IPS-18c (cell line): ENCODE measurements around the gene ZSCAN32.

Source experiments
- H3K4me3 ChIP-seq: 2 replicates; pipeline ENCODE4 v1.7.0; 2013; ENCODE audit warnings: low read depth, mild to moderate bottlenecking, low read length, moderate library complexity; ENCODE audit not compliant: insufficient read depth
- H3K9me3 ChIP-seq: one replicate; pipeline ENCODE4 v1.6.1; 2013; ENCODE audit warnings: mild to moderate bottlenecking, low read length, moderate library complexity; ENCODE audit not compliant: control insufficient read depth, insufficient read depth

Gene ZSCAN32

DNA sequence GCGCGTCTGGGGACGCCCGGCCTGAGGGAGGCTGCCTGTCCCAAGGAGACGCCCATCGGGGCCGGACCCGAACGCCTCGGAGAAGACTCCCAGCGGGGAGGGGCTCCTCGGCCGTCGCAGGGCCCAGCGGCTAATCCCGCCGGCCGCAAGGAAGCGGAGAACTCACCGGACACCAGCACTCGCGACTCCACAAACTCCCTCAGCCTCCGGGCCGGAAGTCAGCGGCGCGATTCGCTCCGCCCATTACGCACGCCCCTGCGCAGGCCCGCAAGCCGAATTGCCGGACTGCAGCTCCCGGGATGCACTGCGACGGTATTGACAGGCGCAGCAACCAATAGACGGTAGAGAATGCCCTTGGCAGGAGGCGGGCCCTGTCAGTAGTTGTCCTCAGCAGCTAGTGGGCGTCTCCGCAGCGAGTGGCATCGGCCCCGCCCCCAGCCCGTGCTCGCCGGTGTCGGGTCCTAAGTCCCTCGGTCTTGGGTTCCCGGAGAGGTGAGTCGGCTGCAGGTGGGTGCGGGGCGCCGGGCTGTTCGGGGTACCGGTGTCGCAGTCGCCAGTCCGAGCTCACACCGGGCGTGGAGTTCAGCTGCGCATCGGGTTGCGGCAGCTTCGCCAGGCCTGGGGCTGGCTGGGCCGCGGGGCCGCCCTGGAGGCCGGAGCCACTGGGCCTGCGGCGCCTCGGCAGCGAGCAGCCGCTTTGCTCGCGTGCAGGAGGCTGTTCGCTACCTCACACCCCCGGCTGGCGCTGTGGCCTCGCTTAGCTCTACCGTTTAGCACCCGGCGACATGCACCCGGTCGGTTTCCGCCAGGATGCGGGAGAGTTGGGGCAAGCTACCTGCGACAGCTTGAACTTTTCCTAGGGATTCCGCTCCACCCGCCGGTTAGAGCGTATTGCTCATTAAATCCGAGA lies at the start of gene ZSCAN32, which contains the start of gene ZNF174:
Gene ZSCAN32, minus strand, starts transcription at position 226 of the 910 bp plus-strand sequence. CDS start 3,447 bp downstream, outside the sequence.
Gene ZNF174, plus strand, starts transcription at position 437 of the 910 bp plus-strand sequence. CDS start 790 bp downstream, outside the sequence.
- H3K9me3 ChIP-seq, result peaks cover 5% of the 10 kb centered on the region
- peak within 1 kb of the TSS; percentile 93 for H3K4me3 ChIP-seq

DNA sequence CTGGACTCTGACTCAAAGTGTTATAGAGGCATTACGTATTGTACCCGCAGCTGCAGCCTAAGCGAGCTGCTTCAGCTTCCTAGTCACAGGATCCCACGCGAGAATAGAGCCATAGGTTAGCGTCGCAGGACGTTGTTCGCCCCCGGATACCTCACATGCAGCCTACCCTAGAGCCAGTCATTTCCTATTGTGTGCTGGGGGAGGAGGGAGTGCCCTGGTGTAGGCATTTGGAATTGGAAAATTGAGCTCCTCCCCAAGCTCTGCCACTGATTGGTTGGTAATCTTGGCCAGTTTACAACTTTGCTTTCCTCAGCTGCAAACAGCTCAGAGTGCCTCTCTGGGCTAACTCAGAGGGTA lies 43.2 kb upstream of the ZSCAN32 start:
- Histone ChIP-seq H3K4me3 (peak overlapping the region; percentile 52), H3K9me3 (no peaks in the 10 kb centered on the region)

DNA sequence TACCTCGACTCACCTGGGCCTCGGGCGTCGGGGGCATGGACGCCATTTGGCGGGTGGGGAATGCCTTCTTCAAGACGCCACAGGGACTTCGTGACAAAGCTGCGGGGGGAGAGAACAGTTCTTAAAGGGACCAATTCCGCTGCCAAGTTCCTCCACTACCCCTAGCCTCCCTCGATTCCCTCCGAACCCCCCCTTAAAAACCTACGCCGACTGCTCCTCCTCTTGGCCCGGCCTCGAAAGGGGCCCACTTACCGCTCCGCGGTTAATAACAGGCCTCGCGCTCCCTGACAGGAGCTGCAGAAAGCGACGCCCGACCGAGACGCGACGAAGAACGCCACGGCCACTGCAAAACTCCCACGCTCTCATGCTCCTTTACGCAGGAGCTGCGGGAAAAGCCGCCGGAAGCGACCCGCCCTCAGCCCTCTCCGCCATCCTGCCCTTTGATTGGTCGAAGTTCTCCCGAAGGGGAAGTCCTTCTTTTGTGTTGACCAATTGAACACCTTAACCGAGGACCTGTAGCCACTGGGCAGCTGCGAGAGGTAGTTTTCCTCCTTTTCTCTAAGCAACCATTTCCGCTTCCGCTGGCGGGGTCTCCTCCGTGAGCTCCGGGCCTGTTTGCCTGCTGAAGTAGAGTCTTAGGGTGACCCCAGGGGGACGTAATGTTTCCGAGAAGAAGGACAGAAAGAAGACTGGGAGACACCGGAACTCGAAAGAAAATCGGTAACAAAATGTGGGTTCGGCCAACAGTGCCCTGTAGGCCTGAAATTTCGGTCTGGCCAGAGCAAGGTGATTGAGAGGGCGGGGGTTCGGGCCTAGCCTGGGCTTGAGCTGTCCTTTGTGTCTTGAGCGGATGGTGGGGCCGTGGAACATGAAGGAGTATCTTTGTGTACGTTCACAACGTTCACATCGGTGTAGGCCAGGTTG lies 42.6 kb upstream of the ZSCAN32 start, which contains the start of the genes NAA60 and ZNF597:
Gene NAA60, plus strand, starts transcription at position 573 of the 924 bp plus-strand sequence. CDS start 32,548 bp downstream, outside the sequence.
Gene ZNF597, minus strand, starts transcription at position 397 of the 924 bp plus-strand sequence. Its CDS starts 351 bp downstream, at position 46.
- peak within 1 kb of the TSS; percentile 69 for H3K4me3 ChIP-seq

DNA sequence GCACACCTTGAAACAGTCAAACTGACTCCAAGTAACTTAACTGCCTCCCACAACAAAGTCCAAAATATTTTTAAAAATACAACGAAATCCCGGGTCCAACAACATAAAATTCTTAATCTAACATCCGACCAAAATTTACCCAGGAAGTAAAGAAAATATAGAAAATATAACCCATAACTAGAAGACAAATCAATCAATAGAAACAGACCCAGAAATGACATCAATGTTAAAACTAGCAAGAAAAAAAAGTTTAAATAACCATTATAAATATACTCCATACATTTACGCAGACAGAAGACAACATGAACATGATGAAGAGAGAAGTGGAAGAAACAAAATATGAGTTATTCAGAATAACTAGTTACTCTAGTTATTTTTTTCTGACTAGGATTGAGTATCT lies 38.8 kb upstream of the ZSCAN32 start:
- no peak overlapping the region for H3K4me3 ChIP-seq

More for the DNA sequence above, 42.6 kb upstream of the ZSCAN32 start, which contains the start of the genes NAA60 and ZNF597:
- H3K9me3 ChIP-seq, result no peaks in the 10 kb centered on the region

DNA sequence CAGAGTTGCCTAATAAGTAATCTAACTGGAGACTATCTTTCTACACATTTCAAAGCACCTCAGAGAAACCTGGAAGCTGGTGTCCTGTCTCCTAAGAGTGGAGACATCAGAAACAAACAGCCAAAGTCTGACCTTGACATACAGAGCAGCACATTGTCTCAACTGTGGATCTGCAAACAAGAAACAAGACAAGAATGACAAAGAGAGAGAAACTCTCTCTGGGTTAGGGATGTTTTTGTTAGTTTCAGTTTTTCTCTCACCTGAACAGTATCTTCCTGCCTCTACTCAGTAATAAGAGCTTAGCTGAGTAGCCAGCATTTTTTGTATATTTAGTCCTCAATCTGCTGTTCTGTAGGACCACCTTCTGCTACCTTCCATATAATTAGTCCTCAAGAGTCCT lies 33.6 kb upstream of the ZSCAN32 start:
- Histone ChIP-seq H3K9me3 (no peaks in the 10 kb centered on the region), H3K4me3 (no peak overlapping the region)

More for the DNA sequence above, 38.8 kb upstream of the ZSCAN32 start:
- no peaks in the 10 kb centered on the region for H3K9me3 ChIP-seq

DNA sequence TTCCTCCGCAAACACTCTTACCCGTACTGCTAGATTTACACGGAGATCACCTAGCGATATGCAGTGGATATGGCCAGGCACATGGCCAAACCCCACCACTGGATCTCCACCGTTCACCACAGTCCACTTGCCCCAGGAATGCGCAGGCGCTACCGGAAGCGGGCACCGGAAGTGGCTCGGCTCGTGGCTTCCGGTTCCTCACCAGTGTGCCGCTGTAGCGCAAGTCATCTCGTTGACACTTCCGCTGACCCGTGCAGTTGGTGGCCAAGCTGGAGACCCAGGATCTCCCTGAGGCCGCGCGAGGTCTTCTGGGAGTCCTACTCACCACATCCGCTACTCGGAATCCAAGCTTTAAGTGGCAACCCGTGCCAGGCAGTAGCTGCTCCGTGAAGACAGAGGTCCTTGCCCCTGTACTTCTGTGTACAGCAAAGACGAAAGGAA lies 31.0 kb upstream of the ZSCAN32 start:
- H3K9me3 ChIP-seq, result no peaks in the 10 kb centered on the region
- no peak overlapping the region for H3K4me3 ChIP-seq

DNA sequence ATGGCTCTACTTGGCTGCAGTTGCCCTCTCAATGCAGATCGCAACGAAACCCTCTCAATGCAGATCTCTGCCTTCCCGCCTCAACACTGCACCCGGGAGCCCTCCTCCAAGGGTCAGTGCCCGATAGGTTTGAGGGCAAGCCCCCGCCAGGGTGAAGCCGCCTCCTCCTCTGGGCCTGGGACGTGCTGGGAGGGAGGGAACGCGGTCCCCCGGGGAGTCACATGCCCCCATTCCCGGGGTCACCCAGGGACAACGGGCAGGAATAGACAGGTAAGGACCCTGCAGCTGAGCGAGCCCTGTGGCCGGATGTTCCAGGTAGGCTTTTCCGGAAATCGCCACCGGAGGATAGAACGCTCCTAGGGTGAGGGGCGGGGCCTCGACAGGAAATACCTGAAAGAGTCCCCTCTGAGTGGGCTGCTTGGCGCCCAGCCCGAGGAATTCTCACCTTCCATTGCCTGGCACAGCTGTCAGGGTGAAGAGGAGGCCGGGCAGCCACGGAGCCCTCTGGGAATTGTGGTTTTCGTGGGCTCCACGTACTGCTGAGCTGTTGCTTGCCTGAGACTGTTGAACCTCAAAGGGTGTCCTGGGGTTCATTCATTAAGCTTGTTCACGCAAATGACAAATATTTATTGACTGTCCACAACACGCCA lies 13.1 kb upstream of the ZSCAN32 start:
- Histone ChIP-seq H3K9me3 (peaks cover 17% of the 10 kb centered on the region), H3K4me3 (0 out of 2 replicates have a peak overlapping the region, but pooled peaks have one; percentile 22)

DNA sequence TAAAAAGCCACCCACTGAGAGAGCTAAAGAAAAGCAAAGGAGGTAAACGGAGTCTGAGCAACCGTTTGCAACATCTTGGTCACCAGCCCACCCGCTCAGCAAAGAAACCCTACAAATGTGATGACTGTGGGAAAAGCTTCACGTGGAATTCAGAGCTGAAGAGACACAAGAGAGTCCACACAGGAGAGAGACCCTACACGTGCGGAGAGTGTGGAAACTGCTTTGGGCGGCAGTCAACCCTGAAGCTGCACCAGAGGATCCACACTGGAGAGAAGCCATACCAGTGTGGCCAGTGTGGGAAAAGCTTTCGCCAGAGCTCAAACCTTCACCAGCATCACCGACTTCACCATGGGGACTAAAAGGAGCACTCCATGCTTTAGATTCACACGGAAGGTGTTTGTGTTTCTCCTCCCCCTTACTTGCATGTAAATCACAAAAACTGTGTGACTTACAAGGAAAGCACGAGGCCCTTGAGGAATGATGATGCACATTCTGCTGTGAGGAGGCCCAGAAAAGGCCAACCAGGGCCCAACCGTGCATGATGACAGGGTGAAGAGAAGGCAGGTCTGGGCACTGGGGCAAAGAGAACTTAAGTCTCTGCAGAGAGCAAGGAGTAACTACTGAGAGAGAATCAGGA lies 7.9 kb upstream of the ZSCAN32 start:
- Histone ChIP-seq H3K9me3 (peaks cover 30% of the 10 kb centered on the region), H3K4me3 (no peak overlapping the region; the same call in 1 of the 2 replicates)

DNA sequence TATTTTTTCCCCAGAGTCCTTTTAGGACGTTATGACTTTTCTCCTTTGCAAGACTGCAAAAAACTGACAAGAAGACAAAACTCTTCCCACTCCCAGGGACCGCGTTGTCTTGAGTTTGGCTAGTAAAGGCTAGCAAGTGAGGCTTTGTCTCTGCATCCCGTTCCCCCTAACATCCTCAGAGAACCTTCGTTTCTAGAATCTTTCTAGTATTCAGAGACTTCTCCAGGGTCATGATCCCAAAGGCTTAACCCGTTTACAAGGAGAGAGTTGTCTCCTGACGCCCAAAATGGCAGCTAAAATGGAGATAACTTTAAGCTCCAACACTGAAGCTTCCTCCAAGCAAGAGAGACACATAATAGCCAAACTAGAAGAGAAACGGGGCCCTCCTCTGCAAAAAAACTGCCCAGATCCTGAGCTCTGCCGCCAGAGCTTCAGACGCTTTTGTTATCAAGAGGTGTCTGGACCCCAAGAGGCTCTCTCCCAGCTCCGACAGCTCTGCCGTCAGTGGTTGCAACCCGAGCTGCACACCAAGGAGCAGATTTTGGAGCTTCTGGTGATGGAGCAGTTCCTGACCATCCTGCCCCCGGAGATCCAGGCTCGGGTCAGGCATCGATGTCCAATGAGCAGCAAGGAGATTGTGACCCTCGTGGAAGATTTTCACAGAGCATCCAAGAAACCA lies 1.1 kb upstream of the ZSCAN32 start:
- H3K4me3 ChIP-seq, result peak overlapping the region; percentile 93
- peaks cover 5% of the 10 kb centered on the region for H3K9me3 ChIP-seq

DNA sequence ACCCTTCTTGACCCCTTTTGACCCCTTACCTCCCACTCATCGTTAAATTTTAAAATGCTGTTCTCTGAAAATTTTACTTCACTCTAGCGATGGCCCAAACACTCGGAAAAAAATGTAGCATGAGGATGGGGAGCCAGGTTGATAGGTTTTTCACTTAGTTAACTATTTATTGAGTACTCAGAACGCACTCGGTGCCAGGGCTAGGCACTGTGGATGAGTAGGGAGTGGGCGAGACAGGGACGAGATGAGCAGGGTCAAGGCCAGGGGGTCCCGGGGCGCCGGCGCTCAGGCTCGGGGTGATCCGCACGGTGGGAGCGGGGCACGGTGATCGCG lies 392 bp downstream of the ZSCAN32 start:
- H3K4me3 ChIP-seq, result peak overlapping the region; percentile 93
- peaks cover 5% of the 10 kb centered on the region for H3K9me3 ChIP-seq

DNA sequence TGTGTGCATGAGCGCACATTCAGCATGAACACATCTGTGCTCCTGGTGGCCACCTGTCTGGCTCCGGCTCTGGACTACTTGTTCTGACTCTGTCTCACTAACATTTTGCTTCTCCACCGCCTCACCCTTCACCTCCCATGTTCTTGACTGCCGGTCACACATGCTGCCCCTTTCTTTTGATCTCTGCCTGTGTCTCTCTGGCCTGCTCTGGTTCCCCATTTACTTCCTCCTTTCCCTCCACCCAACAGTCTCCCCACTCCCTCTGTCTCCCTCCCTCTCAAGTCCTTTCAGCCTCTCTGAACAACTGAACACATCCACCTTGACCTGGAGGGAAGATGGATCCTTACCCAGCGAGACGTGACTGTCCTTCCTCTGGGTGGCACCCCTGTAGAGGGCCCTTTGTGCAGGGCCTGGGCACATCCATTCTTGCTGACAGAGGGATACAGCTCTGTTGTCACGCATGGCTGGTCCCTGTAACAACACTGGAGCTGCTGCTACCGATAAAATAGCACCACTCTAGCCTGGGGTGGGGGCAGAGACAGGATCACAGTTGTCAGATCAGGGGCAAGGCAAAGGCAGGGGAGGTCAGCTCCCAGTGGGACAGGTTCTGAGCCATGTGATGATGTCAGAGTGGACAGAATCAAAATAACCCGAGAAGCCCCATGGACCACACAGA lies 11.0 kb downstream of the ZSCAN32 start:
- H3K4me3 ChIP-seq, result no peak overlapping the region
- H3K9me3 ChIP-seq, result peaks cover 4% of the 10 kb centered on the region

DNA sequence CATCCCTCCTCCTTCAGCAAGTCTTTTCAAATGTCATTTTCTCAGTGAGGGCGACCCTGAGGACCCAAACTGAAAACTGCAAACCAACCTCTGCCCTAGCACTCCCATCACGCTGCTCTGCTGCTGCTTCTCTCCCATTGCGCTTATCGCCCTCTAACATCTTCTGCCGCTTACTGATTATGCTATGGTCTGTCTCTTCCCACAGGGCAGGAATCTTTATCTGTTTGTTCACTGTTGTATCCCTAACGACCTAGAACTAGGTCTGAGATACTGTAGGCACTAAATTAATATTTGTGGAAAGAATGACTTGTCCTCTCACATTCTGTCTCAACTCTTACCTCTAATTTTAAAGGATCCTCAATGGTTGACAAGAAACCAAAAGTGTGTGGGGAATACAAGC lies 12.5 kb downstream of the ZSCAN32 start:
- peaks cover 19% of the 10 kb centered on the region for H3K9me3 ChIP-seq

DNA sequence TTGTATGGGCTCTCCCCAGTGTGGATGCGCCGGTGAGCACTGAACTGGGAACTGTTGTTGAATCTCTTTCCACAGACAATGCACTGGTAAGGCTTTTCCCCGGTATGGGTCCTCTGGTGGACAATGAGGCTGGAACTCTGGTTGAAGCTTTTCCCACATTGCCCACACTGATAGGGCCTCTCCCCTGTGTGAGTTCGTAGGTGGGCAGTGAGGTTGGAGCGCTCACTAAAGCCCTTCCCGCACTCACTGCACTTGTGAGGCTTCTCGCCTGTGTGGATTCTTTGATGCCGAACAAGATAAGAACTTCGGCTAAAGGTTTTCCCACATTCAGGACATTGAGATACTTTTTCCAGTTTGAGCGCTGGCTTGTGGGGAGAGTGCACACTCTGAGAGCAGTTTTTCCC lies 17.8 kb downstream of the ZSCAN32 start:
- H3K4me3 ChIP-seq, result no peak overlapping the region
- H3K9me3 ChIP-seq, result peaks cover 37% of the 10 kb centered on the region

More for the DNA sequence above, 12.5 kb downstream of the ZSCAN32 start:
- H3K4me3 ChIP-seq, result no peak overlapping the region

DNA sequence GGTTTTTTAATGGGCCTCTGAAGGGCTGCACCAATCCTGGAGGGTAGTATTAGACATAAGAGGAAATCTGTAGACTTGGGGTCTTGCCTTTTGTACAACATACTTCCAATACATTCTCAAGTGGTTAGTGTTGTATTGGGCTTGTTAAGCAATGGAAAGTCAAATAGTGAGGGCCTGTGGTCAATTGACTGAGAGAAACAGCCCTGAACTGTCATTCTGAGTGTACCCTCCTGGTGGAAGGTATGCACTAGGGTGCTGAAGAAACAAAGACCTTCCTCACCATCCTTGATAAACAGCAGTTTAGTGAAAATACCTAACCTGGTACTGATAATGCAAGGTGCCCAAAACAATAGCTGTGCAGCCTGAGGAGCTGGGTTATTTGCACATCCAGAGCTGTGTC lies 22.9 kb downstream of the ZSCAN32 start:
- peaks cover 16% of the 10 kb centered on the region for H3K9me3 ChIP-seq
- H3K4me3 ChIP-seq, result no peak overlapping the region

DNA sequence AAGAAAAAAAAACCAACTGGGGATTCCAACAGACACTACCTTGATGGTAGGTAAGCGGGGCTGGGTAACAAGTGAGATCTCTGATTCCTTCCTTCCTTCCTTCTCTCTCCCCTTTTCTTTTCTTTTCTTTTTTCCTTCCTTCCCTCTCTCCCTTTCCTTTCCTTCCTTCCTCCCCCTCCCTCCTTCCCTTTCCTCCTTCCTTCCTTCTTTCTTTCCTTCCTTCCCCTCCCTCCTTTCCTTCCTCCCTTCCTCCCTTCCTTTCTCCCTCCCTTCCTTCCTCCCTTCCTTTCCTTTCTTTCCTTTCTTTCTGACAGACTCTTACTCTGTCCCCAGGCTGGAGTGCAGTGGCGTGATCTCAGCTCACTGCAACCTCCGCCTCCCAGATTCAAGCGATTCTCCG lies 25.1 kb downstream of the ZSCAN32 start:
- Histone ChIP-seq H3K9me3 (peaks cover 6% of the 10 kb centered on the region), H3K4me3 (no peak overlapping the region)
